Small intestine (tissue), 7 donors: ENCODE measurements around the gene ZFAND2A. TPM values are rescaled to one million over a fixed set of nuclear protein-coding genes. Genes with fewer than 3 reads are reported as not detected.

Experiments used
- DNase-seq, 2 donors: peaks; one replicate each; pipeline versions ENCODE4 v3.0.0 to v3.0.0-alpha.2; 2013
- FAIRE-seq: peaks from 2 replicates; lab custom pipeline; 2012; peaks lifted over from hg19 to GRCh38; lab: Jason Lieb, UNC
- H3K27ac ChIP-seq, 3 donors: one replicate each; pipeline ENCODE4 v1.5.1; 2013; ENCODE audit warnings: low read length in 2 of 3, mild to moderate bottlenecking in 2 of 3, control low read depth in 1 of 3, inconsistent platforms in 1 of 3, low read depth in 1 of 3, moderate library complexity in 1 of 3
- H3K27me3 ChIP-seq, 3 donors: one replicate each; pipeline ENCODE4 v1.6.1; 2013; ENCODE audit warnings: low read length in 3 of 3, inconsistent platforms in 1 of 3; ENCODE audit not compliant: control insufficient read depth in 3 of 3, insufficient read depth in 3 of 3
- H3K36me3 ChIP-seq, 3 donors: one replicate each; pipeline ENCODE4 v1.6.1; 2013; ENCODE audit warnings: low read length in 3 of 3, inconsistent platforms in 1 of 3, low read depth in 1 of 3, mild to moderate bottlenecking in 1 of 3, moderate library complexity in 1 of 3; ENCODE audit not compliant: control insufficient read depth in 3 of 3, insufficient read depth in 2 of 3
- H3K4me1 ChIP-seq, 3 donors: one replicate each; pipeline ENCODE4 v1.6.1; 2013; ENCODE audit warnings: low read length in 2 of 3, inconsistent platforms in 1 of 3, low read depth in 1 of 3, mild to moderate bottlenecking in 1 of 3, moderate library complexity in 1 of 3; ENCODE audit not compliant: control insufficient read depth in 3 of 3, insufficient read depth in 2 of 3
- H3K4me3 ChIP-seq, 3 donors: one replicate each; pipeline ENCODE4 v1.5.1; 2013; ENCODE audit warnings: low read length in 3 of 3, control low read depth in 1 of 3, inconsistent platforms in 1 of 3, low read depth in 1 of 3, mild to moderate bottlenecking in 1 of 3, moderate library complexity in 1 of 3
- H3K9me3 ChIP-seq, 2 donors: one replicate each; pipeline ENCODE4 v1.6.1; 2013; ENCODE audit warnings: low read depth in 1 of 2, low read length in 1 of 2; ENCODE audit not compliant: control insufficient read depth in 2 of 2, insufficient read depth in 1 of 2
- WGBS, 3 donors: extraction: QIAGEN DNeasy Blood & Tissue Kit; methylation state at CpG; one replicate each; pipeline ENCODE4 v1.1.7; 2013; 5-methylcytosine and 5-hydroxymethylcytosine counted together
- polyA plus RNA-seq, 4 donors: library from polyadenylated mRNA; stranded (reverse) in 3 of 4; unstranded in 1 of 4; fragments of 200-250 nt in 3 of 4; fragments of 120-200 nt in 1 of 4; gene quantifications; one replicate each; pipeline versions ENCODE4 v1.2.1 to v1.2.3, GENCODE V29; 2013
- donor health status: healthy with polysubstance abuse.
- donor health status: control.
- donor health status: control.
- donor health status: Bipolar disorder and iron deficiency.
- donor health status: healthy.

The ZFAND2A gene
- polyA plus RNA-seq, 4 donors = 18.7 to 84.5 (median 50.5) TPM

DNA sequence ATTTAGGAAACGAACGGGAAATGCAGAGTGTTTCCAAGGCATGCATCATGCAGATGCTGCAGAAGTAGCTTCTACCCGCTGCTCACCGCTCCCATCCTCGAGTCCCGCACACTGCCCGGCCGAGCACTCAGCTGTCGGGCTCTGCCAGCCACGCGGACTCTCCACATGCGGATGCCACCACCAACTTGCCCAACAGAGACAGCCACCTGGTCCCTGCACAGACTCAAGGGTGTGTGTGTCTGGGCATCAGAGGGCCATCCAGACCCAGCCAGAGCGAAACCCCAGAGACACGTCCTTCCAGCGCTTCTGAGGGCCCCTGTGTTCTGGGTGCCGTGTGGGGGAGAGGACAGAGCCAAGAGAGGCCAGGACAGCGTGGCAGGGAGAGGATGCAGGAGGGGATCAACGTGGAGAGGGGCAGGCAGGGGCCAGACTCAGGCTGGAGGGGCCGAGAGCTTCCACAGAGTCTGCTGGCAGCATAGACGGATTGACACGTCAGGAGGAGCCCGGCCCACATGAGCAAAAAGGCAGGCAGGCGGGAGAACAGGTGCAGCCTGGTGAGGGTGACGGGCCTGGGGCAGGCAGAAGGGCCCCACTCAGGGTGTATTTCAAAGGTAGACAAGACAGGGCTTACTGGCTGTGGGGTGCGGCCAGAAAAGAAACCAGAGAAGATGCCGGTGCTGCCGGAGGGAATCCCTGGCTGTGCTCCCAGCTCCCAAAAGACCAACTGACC, 53.8 kb downstream of the ZFAND2A start:
- no peak for DNase-seq
- Histone ChIP-seq H3K27ac (no peak overlapping the region), H3K36me3 (peaks cover 0 to 27% (median 0%) of the 10 kb centered on the region in 3 donors), H3K4me3 (no peak overlapping the region), H3K4me1 (peaks cover 0 to under 1% (median 0%) of the 10 kb centered on the region in 3 donors), H3K9me3 (no peaks in the 10 kb centered on the region), H3K27me3 (no peaks in the 10 kb centered on the region)
- no peak for FAIRE-seq
- 88 to 94% (median 91%) methylated on average over 27 of the region's 27 CpGs for WGBS, 3 donors

DNA sequence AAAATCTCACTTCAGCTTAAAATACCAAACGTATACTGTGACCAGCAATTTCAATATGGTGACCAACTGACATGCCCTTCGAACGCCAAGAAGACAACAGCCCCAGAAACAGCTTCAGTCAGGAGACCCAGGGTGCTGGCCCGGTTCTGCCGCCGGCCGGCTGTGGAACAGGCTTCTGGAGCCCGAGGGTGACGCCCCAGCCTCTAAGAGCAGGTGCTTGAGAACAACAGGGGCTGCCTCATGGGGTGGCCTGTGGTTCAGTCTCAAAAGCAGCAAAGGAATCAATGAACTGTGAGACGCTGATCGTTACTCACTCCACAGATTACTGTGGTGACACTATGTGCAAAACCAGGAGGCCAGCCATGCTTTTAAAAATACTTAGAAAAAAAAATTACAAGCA, 54.8 kb downstream of the ZFAND2A start:
- Histone ChIP-seq H3K4me3 (no peak overlapping the region), H3K27ac (no peak overlapping the region), H3K9me3 (no peaks in the 10 kb centered on the region), H3K4me1 (peaks cover 0 to 7% (median 0%) of the 10 kb centered on the region in 3 donors), H3K27me3 (no peaks in the 10 kb centered on the region), H3K36me3 (peaks cover 0 to 34% (median 0%) of the 10 kb centered on the region in 3 donors)
- DNase-seq (no peak), FAIRE-seq (no peak)
- 88 to 97% (median 90%) methylated on average over 11 of the region's 11 CpGs for WGBS, 3 donors

GRCh38 chr7:1104516-1105179, 55.3 kb downstream of the ZFAND2A start:
- no peak for FAIRE-seq
- DNase-seq = no peak
- 83 to 94% (median 89%) methylated on average over 13 of the region's 13 CpGs for WGBS, 3 donors
- Histone ChIP-seq H3K27ac (no peak overlapping the region), H3K27me3 (no peaks in the 10 kb centered on the region), H3K4me1 (peaks cover 0 to 7% (median 0%) of the 10 kb centered on the region in 3 donors), H3K9me3 (no peaks in the 10 kb centered on the region), H3K4me3 (no peak overlapping the region), H3K36me3 (peaks cover 0 to 37% (median 0%) of the 10 kb centered on the region in 3 donors)

GRCh38 chr7:1103789-1104515, 56.0 kb downstream of the ZFAND2A start:
- Histone ChIP-seq H3K27me3 (no peaks in the 10 kb centered on the region), H3K9me3 (no peaks in the 10 kb centered on the region), H3K27ac (no peak overlapping the region), H3K36me3 (peaks cover 0 to 41% (median 0%) of the 10 kb centered on the region in 3 donors), H3K4me3 (no peak overlapping the region), H3K4me1 (peaks cover 0 to 7% (median 0%) of the 10 kb centered on the region in 3 donors)
- DNase-seq (no peak), FAIRE-seq (no peak)
- 87 to 89% (median 89%) methylated on average over 21 of the region's 21 CpGs for WGBS, 3 donors

DNA sequence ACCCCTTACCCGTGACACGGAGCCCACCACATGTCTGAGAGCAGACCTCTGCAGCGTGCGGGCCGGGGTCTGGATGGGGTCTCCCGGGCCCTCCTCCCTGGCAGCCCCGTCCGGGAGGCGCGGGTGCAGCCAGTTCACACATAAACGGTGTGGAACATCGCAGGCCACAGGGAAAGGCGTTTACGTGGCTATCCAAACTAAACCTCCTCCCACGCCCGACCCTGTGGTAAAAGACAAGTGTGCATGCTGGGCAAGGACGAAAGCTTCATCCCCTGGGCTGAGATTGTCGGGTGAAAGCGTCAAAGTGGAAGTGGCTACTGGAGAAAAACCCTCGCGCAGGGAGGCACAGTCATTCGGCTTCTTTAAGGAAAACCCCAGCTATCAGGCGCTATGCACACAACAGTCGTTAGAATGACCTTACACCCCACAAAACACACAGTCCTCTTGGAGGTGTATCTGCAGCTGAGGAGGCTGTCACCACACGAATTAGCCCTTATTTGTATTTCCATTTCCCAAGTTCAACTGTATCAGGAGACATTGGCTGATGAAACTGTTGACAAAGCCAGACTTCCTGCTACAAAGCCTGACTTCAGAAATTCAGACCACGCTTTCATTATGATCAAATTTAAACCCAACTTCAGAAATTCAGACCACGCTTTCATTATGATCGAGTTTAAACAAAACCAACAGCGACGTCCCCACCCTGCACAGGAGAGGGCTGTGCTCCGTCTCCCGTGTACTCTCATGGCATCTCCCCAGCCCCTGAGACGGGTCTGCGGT, 56.8 kb downstream of the ZFAND2A start:
- Histone ChIP-seq H3K4me3 (no peak overlapping the region), H3K27ac (no peak overlapping the region), H3K27me3 (no peaks in the 10 kb centered on the region), H3K9me3 (no peaks in the 10 kb centered on the region), H3K4me1 (peaks cover 0 to 7% (median 0%) of the 10 kb centered on the region in 3 donors), H3K36me3 (peaks cover 0 to 48% (median 0%) of the 10 kb centered on the region in 3 donors)
- 68 to 80% (median 75%) methylated on average over 34 of the region's 34 CpGs for WGBS, 3 donors
- DNase-seq = no peak
- FAIRE-seq = no peak

Other genes starting within 250 kb of the ZFAND2A start
- gene ADAP1, start 205.5 kb downstream of the ZFAND2A start, polyA plus RNA-seq = 100 to 1,000 TPM in 2 of 4 donors, 10 to 100 TPM in 2; 69.2 to 113 (median 86.7) TPM
- 10 to 100 TPM in 2 of 4 donors, 1 to 10 TPM in 2; 8.9 to 41.6 (median 9.8) TPM for gene COX19, start 184.6 kb downstream of the ZFAND2A start, polyA plus RNA-seq
- gene CYP2W1, start 177.0 kb downstream of the ZFAND2A start, polyA plus RNA-seq = 1,000 to 10,000 TPM in 1 of 4 donors, 1 to 10 TPM in 1, under 1 TPM in 2; 0.81 to 1,098 (median 1.1) TPM
- gene GPR146, start 115.7 kb downstream of the ZFAND2A start, polyA plus RNA-seq = 10 to 100 TPM in 1 of 4 donors, 1 to 10 TPM in 3; 1.1 to 13.4 (median 2.7) TPM
- gene GPER1, start 72.1 kb downstream of the ZFAND2A start, polyA plus RNA-seq = 1 to 10 TPM in 2 of 4 donors, under 1 TPM in 2; 0.54 to 4.7 (median 0.99) TPM
- not detected for gene UNCX, start 72.7 kb upstream of the ZFAND2A start, polyA plus RNA-seq